Gastrocnemius medialis (tissue), 4 donors: ENCODE results near the gene ENOX2. TPM values are rescaled to one million over a fixed set of nuclear protein-coding genes. Genes with fewer than 3 reads are reported as not detected.

Source experiments
- ATAC-seq, 2 donors: fragments of 150-250 bp; one replicate each; pipeline ENCODE4 v1.9.1; 2016
- DNase-seq, 2 donors: peaks; one replicate each; pipeline ENCODE4 v3.0.0-alpha.2; 2019
- H3K27ac ChIP-seq, 4 donors: fragments of 200-600 bp; sonication (generic); 1 replicate in 1 of 4; 2 replicates in 3 of 4; pipeline ENCODE4 v1.5.1; 2016 to 2018; ENCODE audit warnings: mild to moderate bottlenecking in 2 of 4, moderate library complexity in 1 of 4
- H3K27me3 ChIP-seq, 3 donors: fragments of 200-600 bp; sonication (generic) in 2 of 3; 1 replicate in 1 of 3; 2 replicates in 2 of 3; pipeline versions ENCODE4 v1.5.1 to v1.6.0; 2016 to 2019; ENCODE audit warnings: mild to moderate bottlenecking in 1 of 3, moderate library complexity in 1 of 3
- H3K36me3 ChIP-seq, 2 donors: fragments of 200-600 bp; sonication (generic) in 1 of 2; one replicate each; pipeline ENCODE4 v1.5.1; 2017 to 2018
- H3K4me1 ChIP-seq, 2 donors: fragments of 200-600 bp; sonication (generic) in 1 of 2; one replicate each; pipeline ENCODE4 v1.5.1; 2016 to 2017; ENCODE audit warnings: mild to moderate bottlenecking in 2 of 2
- H3K4me3 ChIP-seq, 4 donors: fragments of 200-600 bp; sonication (generic) in 3 of 4; 1 replicate in 1 of 4; 2 replicates in 3 of 4; pipeline ENCODE4 v1.5.1; 2016 to 2019; ENCODE audit warnings: mild to moderate bottlenecking in 2 of 4
- H3K9me3 ChIP-seq, 3 donors: fragments of 200-600 bp; sonication (generic) in 2 of 3; 1 replicate in 1 of 3; 2 replicates in 2 of 3; pipeline ENCODE4 v1.5.1; 2016 to 2019
- CTCF ChIP-seq, 5 experiments: fragments of 450-650 bp in 3 of 5; fragments of 200-600 bp in 2 of 5; sonication (generic) in 2 of 5; IDR thresholded peaks in 4 of 5; conservative IDR thresholded peaks in 1 of 5; 1 replicate in 4 of 5; 2 replicates in 1 of 5; pipeline ENCODE4 v1.5.1; 2016 to 2019; ENCODE audit warnings: antibody characterized with exemption in 5 of 5, mild to moderate bottlenecking in 3 of 5, moderate library complexity in 3 of 5
- POLR2A ChIP-seq, 2 donors: fragments of 450-650 bp; IDR thresholded peaks; one replicate each; pipeline ENCODE4 v1.6.1; 2017; ENCODE audit warnings: antibody characterized with exemption in 2 of 2, mild to moderate bottlenecking in 2 of 2, moderate library complexity in 2 of 2
- in situ Hi-C, 4 donors: fragments of 200-750 bp; cut with MboI; loops; one replicate each; pipeline versions ENCODE4 v1.15.0 to v1.8.0; 2017; ENCODE audit warnings: low sequenced_read_pairs in 4 of 4
- intact Hi-C: fragments of 100-400 bp; cut with DNase I; formaldehyde crosslinking; loops from one replicate; pipeline ENCODE4 v1.15.1; 2023; ENCODE audit warnings: low total_unique reads
- total RNA-seq, 4 donors: library from RNA; depleted of rRNA; stranded (reverse); fragments of >200 nt; gene quantifications; one replicate each; pipeline versions ENCODE4 v1.1.0 to v1.2.3, GENCODE V29; 2016

Gene ENOX2
- total RNA-seq, 4 donors from 2014 or later: 7.2 to 10.9 (median 7.9) TPM

- Histone ChIP-seq H3K36me3 (no peaks in the 10 kb centered on the region), H3K4me1 (no peaks in the 10 kb centered on the region), H3K27ac (no peak overlapping the region), H3K9me3 (no peaks in the 10 kb centered on the region), H3K4me3 (no peak overlapping the region), H3K27me3 (peaks cover 0 to 4% (median 0%) of the 10 kb centered on the region in 3 donors)
- in situ Hi-C loops: loop anchor here in 2 of 4 donors (10.0 to 25.0 kb wide), 2 partner anchors 335 to 337 kb away; partner anchors contain the start of gene ENOX2 (in 1 of the 2)
- intact Hi-C loops: no loop called here
- ATAC-seq (no peak), DNase-seq (no peak)
- TF ChIP-seq POLR2A (IDR thresholded peaks at IDR 0.05) (no peak), CTCF (IDR thresholded peaks at IDR 0.05 in 4 of 5, conservative IDR thresholded peaks at IDR 0.05 in 1 of 5) (no peak)
Measured at GRCh38 chrX:130577431-130577830, 325.6 kb downstream of the ENOX2 start.

GRCh38 chrX:130575831-130576389 is 327.1 kb downstream of the ENOX2 start:
- Histone ChIP-seq H3K27me3 (peaks cover 0 to 4% (median 0%) of the 10 kb centered on the region in 3 donors), H3K4me3 (no peak overlapping the region), H3K36me3 (no peaks in the 10 kb centered on the region), H3K4me1 (no peaks in the 10 kb centered on the region), H3K9me3 (no peaks in the 10 kb centered on the region), H3K27ac (no peak overlapping the region)
- intact Hi-C loops (loop anchor here (2.0 kb wide), 1 partner anchor 341 kb away; no protein-coding TSS in a partner anchor), in situ Hi-C loops (loop anchor here in 2 of 4 donors (10.0 to 25.0 kb wide), 2 partner anchors 336 to 339 kb away; partner anchors contain the start of gene ENOX2 (in 1 of the 2))
- no peak for DNase-seq
- peak; percentile 37 to 70 (median 54) for TF ChIP-seq CTCF (IDR thresholded peaks at IDR 0.05 in 4 of 5, conservative IDR thresholded peaks at IDR 0.05 in 1 of 5)
- TF ChIP-seq POLR2A (IDR thresholded peaks at IDR 0.05): no peak
- ATAC-seq: no peak

Other genes starting within 250 kb of the ENOX2 start
- gene ARHGAP36, start 155.1 kb upstream of the ENOX2 start, total RNA-seq: 1 to 10 TPM in 1 of 4 donors, under 1 TPM in 3; 0.41 to 2.7 (median 0.93) TPM